Measurements from ENCODE around the gene GNAO1. TPM values are rescaled to one million over a fixed set of nuclear protein-coding genes. Genes with fewer than 3 reads are reported as not detected.

The GNAO1 gene
- total and polyA plus RNA-seq, 9 of the 15 experiments (the other 6 are each of a cell fraction or from before 2014, with no cell fraction given), result 0.07 to 0.42 (median 0.08) TPM; not detected in 5

DNA sequence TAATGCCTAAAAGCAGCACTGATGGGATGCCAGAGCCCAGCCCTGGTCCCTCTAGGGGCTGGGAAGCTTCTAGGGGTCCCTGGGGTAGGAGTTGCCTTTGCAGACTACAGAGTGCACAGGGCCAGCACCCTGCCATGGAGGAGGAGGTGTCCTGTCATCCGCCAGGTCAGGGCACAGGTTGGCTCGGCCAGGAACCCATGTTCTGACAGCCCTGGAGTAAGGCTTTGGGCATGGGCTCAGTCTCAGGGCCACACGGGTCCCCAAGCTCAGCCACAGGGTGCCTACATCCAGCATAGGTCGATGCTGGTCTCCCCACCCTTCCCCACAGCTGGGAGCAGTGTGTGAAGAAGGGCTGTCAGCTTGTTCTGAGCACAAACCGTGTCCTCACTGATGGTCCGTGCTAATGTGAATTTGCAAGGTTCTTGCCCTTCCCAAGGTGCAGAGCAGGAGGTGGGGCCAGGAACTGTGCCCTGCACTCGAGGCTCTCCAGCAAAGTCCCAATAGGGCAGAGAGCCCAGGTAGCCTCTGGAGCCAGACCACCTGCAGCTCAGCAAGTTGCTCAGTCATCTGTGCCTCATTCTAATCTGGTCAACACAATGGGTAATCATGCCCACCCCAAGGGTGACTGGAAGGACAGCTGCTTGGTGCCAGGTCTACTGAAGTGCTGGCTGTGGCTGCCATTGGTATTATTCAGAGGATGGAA, 161.2 kb downstream of the GNAO1 start (continued):
- TF ChIP-seq, protein P1, sequence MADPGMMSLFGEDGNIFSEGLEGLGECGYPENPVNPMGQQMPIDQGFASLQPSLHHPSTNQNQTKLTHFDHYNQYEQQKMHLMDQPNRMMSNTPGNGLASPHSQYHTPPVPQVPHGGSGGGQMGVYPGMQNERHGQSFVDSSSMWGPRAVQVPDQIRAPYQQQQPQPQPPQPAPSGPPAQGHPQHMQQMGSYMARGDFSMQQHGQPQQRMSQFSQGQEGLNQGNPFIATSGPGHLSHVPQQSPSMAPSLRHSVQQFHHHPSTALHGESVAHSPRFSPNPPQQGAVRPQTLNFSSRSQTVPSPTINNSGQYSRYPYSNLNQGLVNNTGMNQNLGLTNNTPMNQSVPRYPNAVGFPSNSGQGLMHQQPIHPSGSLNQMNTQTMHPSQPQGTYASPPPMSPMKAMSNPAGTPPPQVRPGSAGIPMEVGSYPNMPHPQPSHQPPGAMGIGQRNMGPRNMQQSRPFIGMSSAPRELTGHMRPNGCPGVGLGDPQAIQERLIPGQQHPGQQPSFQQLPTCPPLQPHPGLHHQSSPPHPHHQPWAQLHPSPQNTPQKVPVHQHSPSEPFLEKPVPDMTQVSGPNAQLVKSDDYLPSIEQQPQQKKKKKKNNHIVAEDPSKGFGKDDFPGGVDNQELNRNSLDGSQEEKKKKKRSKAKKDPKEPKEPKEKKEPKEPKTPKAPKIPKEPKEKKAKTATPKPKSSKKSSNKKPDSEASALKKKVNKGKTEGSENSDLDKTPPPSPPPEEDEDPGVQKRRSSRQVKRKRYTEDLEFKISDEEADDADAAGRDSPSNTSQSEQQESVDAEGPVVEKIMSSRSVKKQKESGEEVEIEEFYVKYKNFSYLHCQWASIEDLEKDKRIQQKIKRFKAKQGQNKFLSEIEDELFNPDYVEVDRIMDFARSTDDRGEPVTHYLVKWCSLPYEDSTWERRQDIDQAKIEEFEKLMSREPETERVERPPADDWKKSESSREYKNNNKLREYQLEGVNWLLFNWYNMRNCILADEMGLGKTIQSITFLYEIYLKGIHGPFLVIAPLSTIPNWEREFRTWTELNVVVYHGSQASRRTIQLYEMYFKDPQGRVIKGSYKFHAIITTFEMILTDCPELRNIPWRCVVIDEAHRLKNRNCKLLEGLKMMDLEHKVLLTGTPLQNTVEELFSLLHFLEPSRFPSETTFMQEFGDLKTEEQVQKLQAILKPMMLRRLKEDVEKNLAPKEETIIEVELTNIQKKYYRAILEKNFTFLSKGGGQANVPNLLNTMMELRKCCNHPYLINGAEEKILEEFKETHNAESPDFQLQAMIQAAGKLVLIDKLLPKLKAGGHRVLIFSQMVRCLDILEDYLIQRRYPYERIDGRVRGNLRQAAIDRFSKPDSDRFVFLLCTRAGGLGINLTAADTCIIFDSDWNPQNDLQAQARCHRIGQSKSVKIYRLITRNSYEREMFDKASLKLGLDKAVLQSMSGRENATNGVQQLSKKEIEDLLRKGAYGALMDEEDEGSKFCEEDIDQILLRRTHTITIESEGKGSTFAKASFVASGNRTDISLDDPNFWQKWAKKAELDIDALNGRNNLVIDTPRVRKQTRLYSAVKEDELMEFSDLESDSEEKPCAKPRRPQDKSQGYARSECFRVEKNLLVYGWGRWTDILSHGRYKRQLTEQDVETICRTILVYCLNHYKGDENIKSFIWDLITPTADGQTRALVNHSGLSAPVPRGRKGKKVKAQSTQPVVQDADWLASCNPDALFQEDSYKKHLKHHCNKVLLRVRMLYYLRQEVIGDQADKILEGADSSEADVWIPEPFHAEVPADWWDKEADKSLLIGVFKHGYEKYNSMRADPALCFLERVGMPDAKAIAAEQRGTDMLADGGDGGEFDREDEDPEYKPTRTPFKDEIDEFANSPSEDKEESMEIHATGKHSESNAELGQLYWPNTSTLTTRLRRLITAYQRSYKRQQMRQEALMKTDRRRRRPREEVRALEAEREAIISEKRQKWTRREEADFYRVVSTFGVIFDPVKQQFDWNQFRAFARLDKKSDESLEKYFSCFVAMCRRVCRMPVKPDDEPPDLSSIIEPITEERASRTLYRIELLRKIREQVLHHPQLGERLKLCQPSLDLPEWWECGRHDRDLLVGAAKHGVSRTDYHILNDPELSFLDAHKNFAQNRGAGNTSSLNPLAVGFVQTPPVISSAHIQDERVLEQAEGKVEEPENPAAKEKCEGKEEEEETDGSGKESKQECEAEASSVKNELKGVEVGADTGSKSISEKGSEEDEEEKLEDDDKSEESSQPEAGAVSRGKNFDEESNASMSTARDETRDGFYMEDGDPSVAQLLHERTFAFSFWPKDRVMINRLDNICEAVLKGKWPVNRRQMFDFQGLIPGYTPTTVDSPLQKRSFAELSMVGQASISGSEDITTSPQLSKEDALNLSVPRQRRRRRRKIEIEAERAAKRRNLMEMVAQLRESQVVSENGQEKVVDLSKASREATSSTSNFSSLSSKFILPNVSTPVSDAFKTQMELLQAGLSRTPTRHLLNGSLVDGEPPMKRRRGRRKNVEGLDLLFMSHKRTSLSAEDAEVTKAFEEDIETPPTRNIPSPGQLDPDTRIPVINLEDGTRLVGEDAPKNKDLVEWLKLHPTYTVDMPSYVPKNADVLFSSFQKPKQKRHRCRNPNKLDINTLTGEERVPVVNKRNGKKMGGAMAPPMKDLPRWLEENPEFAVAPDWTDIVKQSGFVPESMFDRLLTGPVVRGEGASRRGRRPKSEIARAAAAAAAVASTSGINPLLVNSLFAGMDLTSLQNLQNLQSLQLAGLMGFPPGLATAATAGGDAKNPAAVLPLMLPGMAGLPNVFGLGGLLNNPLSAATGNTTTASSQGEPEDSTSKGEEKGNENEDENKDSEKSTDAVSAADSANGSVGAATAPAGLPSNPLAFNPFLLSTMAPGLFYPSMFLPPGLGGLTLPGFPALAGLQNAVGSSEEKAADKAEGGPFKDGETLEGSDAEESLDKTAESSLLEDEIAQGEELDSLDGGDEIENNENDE (IDR thresholded peaks at IDR 0.05; ENCODE audit: low read depth, low read length), result no peak
